H9 (cell line): ENCODE measurements around the gene STKLD1. TPM values are rescaled to one million over a fixed set of nuclear protein-coding genes. Genes with fewer than 3 reads are reported as not detected.

Source experiments
- DNase-seq: peaks from one replicate; pipeline ENCODE4 v3.0.0-alpha.2; 2017
- H2AFZ ChIP-seq: one replicate; pipeline ENCODE4 v1.6.1; 2013; ENCODE audit warnings: mild to moderate bottlenecking, low read length, control low read depth, moderate library complexity
- H2AK5ac ChIP-seq: 2 replicates; pipeline ENCODE4 v1.6.1; 2013; ENCODE audit warnings: low read length, control low read depth, mixed read lengths; ENCODE audit not compliant: insufficient read length
- H2BK120ac ChIP-seq: one replicate; pipeline ENCODE4 v1.6.1; 2013; ENCODE audit warnings: low read depth, mild to moderate bottlenecking, low read length, control low read depth, inconsistent platforms; ENCODE audit not compliant: poor library complexity, severe bottlenecking
- H2BK12ac ChIP-seq: 2 replicates; pipeline ENCODE4 v1.6.1; 2013; ENCODE audit warnings: low read length, control low read depth, mixed read lengths, low read depth; ENCODE audit not compliant: insufficient read length
- H2BK15ac ChIP-seq: 2 replicates; pipeline ENCODE4 v1.6.1; 2013; ENCODE audit warnings: low read depth, low read length, control low read depth
- H2BK20ac ChIP-seq: one replicate; pipeline ENCODE4 v1.6.1; 2013; ENCODE audit warnings: low read depth, mild to moderate bottlenecking, low read length, control low read depth, inconsistent platforms; ENCODE audit not compliant: poor library complexity, severe bottlenecking
- H2BK5ac ChIP-seq: 2 replicates; pipeline ENCODE4 v1.6.1; 2013; ENCODE audit warnings: low read length, control low read depth, mixed read lengths; ENCODE audit not compliant: insufficient read length
- H3K14ac ChIP-seq: 2 replicates; pipeline ENCODE4 v1.6.1; 2013; ENCODE audit warnings: low read length, control low read depth; ENCODE audit not compliant: insufficient read depth
- H3K18ac ChIP-seq: 2 replicates; pipeline ENCODE4 v1.6.1; 2013; ENCODE audit warnings: low read depth, mild to moderate bottlenecking, mixed read lengths, low read length, control low read depth; ENCODE audit not compliant: insufficient read length
- H3K23ac ChIP-seq: 2 replicates; pipeline ENCODE4 v1.6.1; 2013; ENCODE audit warnings: low read length, control low read depth, mixed read lengths, low read depth; ENCODE audit not compliant: insufficient read length
- H3K23me2 ChIP-seq: 2 replicates; pipeline ENCODE4 v1.6.1; 2013; ENCODE audit warnings: low read depth, mild to moderate bottlenecking, mixed read lengths, low read length, control low read depth; ENCODE audit not compliant: insufficient read length, poor library complexity, severe bottlenecking
- H3K27ac ChIP-seq: 2 replicates; pipeline ENCODE4 v1.5.1; 2013; ENCODE audit warnings: low read length, control low read depth, mixed read lengths, low read depth; ENCODE audit not compliant: insufficient read length
- H3K27me3 ChIP-seq: 2 replicates; pipeline ENCODE4 v1.6.1; 2013; ENCODE audit warnings: low read length, control low read depth, inconsistent platforms; ENCODE audit not compliant: insufficient read depth
- H3K4ac ChIP-seq: 2 replicates; pipeline ENCODE4 v1.6.1; 2013; ENCODE audit warnings: low read depth, mild to moderate bottlenecking, control low read depth, inconsistent platforms, low read length, moderate library complexity
- H3K4me1 ChIP-seq: 2 replicates; pipeline ENCODE4 v1.6.1; 2013; ENCODE audit warnings: low read length, control low read depth, inconsistent platforms; ENCODE audit not compliant: insufficient read depth
- H3K4me2 ChIP-seq: 2 replicates; pipeline ENCODE4 v1.6.1; 2013; ENCODE audit warnings: low read length, control low read depth, mixed read lengths; ENCODE audit not compliant: insufficient read length, insufficient read depth
- H3K56ac ChIP-seq: 2 replicates; pipeline ENCODE4 v1.6.1; 2013; ENCODE audit warnings: low read depth, mild to moderate bottlenecking, mixed read lengths, low read length, control low read depth; ENCODE audit not compliant: insufficient read length
- H3K79me1 ChIP-seq: 2 replicates; pipeline ENCODE4 v1.6.1; 2013; ENCODE audit warnings: low read depth, mild to moderate bottlenecking, moderate library complexity, low read length, control low read depth, inconsistent platforms; ENCODE audit not compliant: insufficient read depth, poor library complexity, severe bottlenecking
- H3K79me2 ChIP-seq: 2 replicates; pipeline ENCODE4 v1.6.1; 2013; ENCODE audit warnings: low read length, control low read depth, inconsistent platforms; ENCODE audit not compliant: insufficient read depth
- H3K9ac ChIP-seq: 2 replicates; pipeline ENCODE4 v1.6.1; 2013; ENCODE audit warnings: low read length, control low read depth, mixed read lengths; ENCODE audit not compliant: insufficient read length; ENCODE audit errors: extremely low read depth
- H3K9me3 ChIP-seq: one replicate; pipeline ENCODE4 v1.6.1; 2013; ENCODE audit warnings: low read depth, low read length, inconsistent platforms; ENCODE audit not compliant: control insufficient read depth
- H3T11ph ChIP-seq: one replicate; pipeline ENCODE4 v1.6.1; 2013; ENCODE audit warnings: mild to moderate bottlenecking, low read length, control low read depth, inconsistent platforms
- H4K20me1 ChIP-seq: one replicate; pipeline ENCODE4 v1.6.1; 2013; ENCODE audit not compliant: control insufficient read depth, insufficient read length, insufficient read depth
- H4K5ac ChIP-seq: 2 replicates; pipeline ENCODE4 v1.6.1; 2013; ENCODE audit warnings: low read depth, mild to moderate bottlenecking, mixed read lengths, low read length, control low read depth; ENCODE audit not compliant: insufficient read length
- H4K8ac ChIP-seq: replicated peaks from 2 replicates; pipeline ENCODE4 v1.6.1; 2013; ENCODE audit warnings: low read length, control low read depth, mixed read lengths, low read depth; ENCODE audit not compliant: insufficient read length
- H4K91ac ChIP-seq: 2 replicates; pipeline ENCODE4 v1.6.1; 2013; ENCODE audit warnings: low read depth, mild to moderate bottlenecking, moderate library complexity, mixed read lengths, low read length, control low read depth; ENCODE audit not compliant: insufficient read length
- H3K27ac Mint-ChIP-seq, 3 experiments: 2 replicates in 2 of 3; 3 replicates in 1 of 3; pipeline ENCODE4 v1.8.0; 2020 to 2021; ENCODE audit warnings: mixed read lengths in 3 of 3, mild to moderate bottlenecking in 1 of 3, moderate library complexity in 1 of 3
- H3K27me3 Mint-ChIP-seq: 2 replicates; pipeline ENCODE4 v1.8.0; 2021; ENCODE audit warnings: low read depth, mild to moderate bottlenecking, moderate library complexity, mixed read lengths
- H3K36me3 Mint-ChIP-seq, 3 experiments: 2 replicates in 2 of 3; 3 replicates in 1 of 3; pipeline ENCODE4 v1.8.0; 2020 to 2021; ENCODE audit warnings: low read depth in 3 of 3, mixed read lengths in 3 of 3; ENCODE audit not compliant: insufficient read depth in 1 of 3
- H3K4me1 Mint-ChIP-seq, 2 experiments: 2 replicates each; pipeline ENCODE4 v1.8.0; 2020; ENCODE audit warnings: mixed read lengths in 2 of 2
- H3K4me3 Mint-ChIP-seq, 2 experiments: 2 replicates in 1 of 2; 3 replicates in 1 of 2; pipeline ENCODE4 v1.8.0; 2020 to 2021; ENCODE audit warnings: mild to moderate bottlenecking in 2 of 2, mixed read lengths in 2 of 2, moderate library complexity in 1 of 2
- H3K9me3 Mint-ChIP-seq, 2 experiments: 2 replicates in 1 of 2; 3 replicates in 1 of 2; pipeline ENCODE4 v1.8.0; 2020; ENCODE audit warnings: mild to moderate bottlenecking in 2 of 2, mixed read lengths in 2 of 2, moderate library complexity in 1 of 2
- CTCF ChIP-seq: fragments of 200-600 bp; sonication (generic); conservative IDR thresholded peaks from 3 replicates; pipeline ENCODE4 v1.8.0; 2021; ENCODE audit warnings: antibody characterized with exemption, mild to moderate bottlenecking
- WGBS: extraction: QIAGEN DNeasy Blood & Tissue Kit; methylation state at CpG from one replicate; pipeline ENCODE4 v1.1.7; 2013; ENCODE audit warnings: missing lambda C conversion rate, low lambda C conversion rate, mixed read lengths; ENCODE audit not compliant: insufficient read length; ENCODE audit errors: extremely low coverage; 5-methylcytosine and 5-hydroxymethylcytosine counted together
- total RNA-seq: library from RNA; stranded (reverse); gene quantifications from 2 replicates; pipeline ENCODE4 v1.2.1, GENCODE V29; 2021

STKLD1 gene
- total RNA-seq, 1 experiment from 2014 or later = 0.57 TPM

DNA sequence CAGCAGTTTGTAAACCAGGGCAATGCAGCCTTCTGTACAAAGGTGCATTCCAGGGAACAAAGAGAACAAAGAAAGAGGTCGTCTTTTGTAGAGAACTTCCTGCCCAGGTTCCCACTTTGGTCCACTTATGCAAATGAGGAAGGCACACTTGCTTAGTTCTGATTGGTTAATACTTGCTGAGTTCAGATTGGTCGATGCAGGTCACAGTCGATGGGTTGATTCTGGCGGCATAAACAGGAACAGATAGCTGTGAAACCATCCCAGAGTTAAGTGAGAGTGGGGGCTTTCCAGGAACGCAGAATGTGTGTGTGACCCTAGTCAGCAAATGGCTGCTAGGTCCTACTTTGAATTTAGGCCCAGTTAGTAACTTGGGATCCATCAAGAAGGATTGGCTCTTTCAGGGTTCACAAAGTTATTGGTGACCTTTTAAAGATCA is 44.2 kb downstream of the STKLD1 start:
- DNase-seq = no peak
- H3K79me2 ChIP-seq = peaks cover 4% of the 10 kb centered on the region; the same call in 1 of the 2 replicates
- WGBS = no CpG with 5 or more reads among the region's 5 CpGs
- no peak overlapping the region for H4K8ac ChIP-seq
- H3K56ac ChIP-seq = no peak overlapping the region
- no peak for TF ChIP-seq CTCF
- H3K18ac ChIP-seq = no peak overlapping the region
- H2BK120ac ChIP-seq = no peak overlapping the region
- no peak overlapping the region for H4K91ac ChIP-seq
- no peaks in the 10 kb centered on the region for H4K20me1 ChIP-seq
- H2AK5ac ChIP-seq = no peak overlapping the region
- H3K14ac ChIP-seq = no peak overlapping the region
- peaks cover 7% of the 10 kb centered on the region for H3K23me2 ChIP-seq
- Mint-ChIP-seq H3K36me3 (peaks cover 7 to 15% (median 9%) of the 10 kb centered on the region in 3 experiments; a peak in 4 of 7 replicates), H3K27ac (no peak overlapping the region; a peak in 1 of 7 replicates), H3K4me3 (no peak overlapping the region; a peak in 1 of 5 replicates), H3K9me3 (peaks cover 2 to 3% of the 10 kb centered on the region in 2 experiments; a peak in 3 of 5 replicates), H3K4me1 (peaks cover 27 to 41% of the 10 kb centered on the region in 2 experiments), H3K27me3 (no peaks in the 10 kb centered on the region; the same call in 1 of the 2 replicates)
- H2BK15ac ChIP-seq = no peak overlapping the region
- H4K5ac ChIP-seq = no peak overlapping the region
- H3K9me3 ChIP-seq = no peaks in the 10 kb centered on the region
- H3K9ac ChIP-seq = no peak overlapping the region
- no peak overlapping the region for H2BK12ac ChIP-seq
- no peak overlapping the region for H3K4me2 ChIP-seq
- H2BK5ac ChIP-seq = no peak overlapping the region
- H3K4ac ChIP-seq = no peak overlapping the region
- peaks cover 6% of the 10 kb centered on the region for H3K79me1 ChIP-seq
- no peak overlapping the region for H3T11ph ChIP-seq
- no peak overlapping the region for H3K27ac ChIP-seq
- peaks cover 5% of the 10 kb centered on the region; the same call in 1 of the 2 replicates for H3K4me1 ChIP-seq
- no peak overlapping the region for H2AFZ ChIP-seq
- no peak overlapping the region for H2BK20ac ChIP-seq
- no peaks in the 10 kb centered on the region for H3K27me3 ChIP-seq
- no peak overlapping the region for H3K23ac ChIP-seq
